Peyer's patch (tissue), 4 donors: ENCODE results near the gene DCAF8L2.

Experiments used
- POLR2A ChIP-seq, 2 donors: fragments of 450-650 bp; IDR thresholded peaks; one replicate each; pipeline ENCODE4 v1.5.1; 2017; ENCODE audit warnings: antibody characterized with exemption in 2 of 2, mild to moderate bottlenecking in 2 of 2, moderate library complexity in 2 of 2
- TF ChIP-seq, protein P1 (sequence below), 6 experiments: fragments of 450-650 bp in 4 of 6; fragments of 200-600 bp in 2 of 6; sonication (generic) in 1 of 6; IDR thresholded peaks; one replicate each; pipeline ENCODE4 v1.5.1; 2017 to 2019; ENCODE audit warnings: antibody characterized with exemption in 6 of 6, mild to moderate bottlenecking in 3 of 6, moderate library complexity in 1 of 6

DNA sequence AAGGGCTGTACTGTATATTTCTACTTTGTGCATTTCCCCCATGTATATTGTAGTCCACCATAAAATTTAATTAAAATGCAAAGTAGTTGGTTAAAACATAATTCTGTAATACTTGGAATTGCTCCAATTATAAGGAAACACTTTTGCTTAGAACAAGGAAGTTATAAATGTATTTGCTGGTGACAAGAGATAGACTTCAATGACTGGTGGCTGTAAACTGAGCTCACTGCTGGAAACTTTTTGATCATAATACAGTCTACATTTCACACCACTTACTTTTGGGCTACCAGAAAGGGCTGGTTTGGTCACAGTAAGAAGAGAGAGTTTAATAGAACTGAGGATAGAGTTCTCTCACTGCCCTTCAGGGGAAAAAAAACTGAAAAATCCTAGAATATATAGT, 32.7 kb downstream of the DCAF8L2 start:
- TF ChIP-seq, protein P1, sequence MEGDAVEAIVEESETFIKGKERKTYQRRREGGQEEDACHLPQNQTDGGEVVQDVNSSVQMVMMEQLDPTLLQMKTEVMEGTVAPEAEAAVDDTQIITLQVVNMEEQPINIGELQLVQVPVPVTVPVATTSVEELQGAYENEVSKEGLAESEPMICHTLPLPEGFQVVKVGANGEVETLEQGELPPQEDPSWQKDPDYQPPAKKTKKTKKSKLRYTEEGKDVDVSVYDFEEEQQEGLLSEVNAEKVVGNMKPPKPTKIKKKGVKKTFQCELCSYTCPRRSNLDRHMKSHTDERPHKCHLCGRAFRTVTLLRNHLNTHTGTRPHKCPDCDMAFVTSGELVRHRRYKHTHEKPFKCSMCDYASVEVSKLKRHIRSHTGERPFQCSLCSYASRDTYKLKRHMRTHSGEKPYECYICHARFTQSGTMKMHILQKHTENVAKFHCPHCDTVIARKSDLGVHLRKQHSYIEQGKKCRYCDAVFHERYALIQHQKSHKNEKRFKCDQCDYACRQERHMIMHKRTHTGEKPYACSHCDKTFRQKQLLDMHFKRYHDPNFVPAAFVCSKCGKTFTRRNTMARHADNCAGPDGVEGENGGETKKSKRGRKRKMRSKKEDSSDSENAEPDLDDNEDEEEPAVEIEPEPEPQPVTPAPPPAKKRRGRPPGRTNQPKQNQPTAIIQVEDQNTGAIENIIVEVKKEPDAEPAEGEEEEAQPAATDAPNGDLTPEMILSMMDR (IDR thresholded peaks at IDR 0.05): no peak
- TF ChIP-seq POLR2A (IDR thresholded peaks at IDR 0.05): no peak
